Mesenchymal stem cell (in vitro differentiated cells and primary cell): ENCODE results near the gene ARL8A.
"Not testable (repeated sequence)": the region's sequence is repeated elsewhere in the genome, so short reads cannot be mapped to it uniquely, and the experiment has no call there.

Source experiments
- DNase-seq: peaks from one replicate; pipeline ENCODE4 v3.0.0-alpha.2; 2013
- H2AFZ ChIP-seq: one replicate; pipeline ENCODE4 v1.6.1; 2013; ENCODE audit warnings: low read depth, mild to moderate bottlenecking, control low read depth, inconsistent platforms, low read length, moderate library complexity
- H2AK5ac ChIP-seq: 2 replicates; pipeline ENCODE4 v1.6.1; 2013; ENCODE audit warnings: low read length, moderate library complexity, mild to moderate bottlenecking, inconsistent platforms; ENCODE audit not compliant: severe bottlenecking
- H2BK120ac ChIP-seq: one replicate; pipeline ENCODE4 v1.6.1; 2013; ENCODE audit warnings: low read depth, mild to moderate bottlenecking, inconsistent platforms, low read length, moderate library complexity
- H2BK12ac ChIP-seq, 2 experiments: one replicate each; pipeline ENCODE4 v1.6.1; 2013; ENCODE audit warnings: inconsistent platforms in 2 of 2, low read length in 2 of 2, mild to moderate bottlenecking in 2 of 2, moderate library complexity in 2 of 2, control low read depth in 1 of 2
- H2BK15ac ChIP-seq: one replicate; pipeline ENCODE4 v1.6.1; 2013; ENCODE audit warnings: mild to moderate bottlenecking, low read depth, inconsistent platforms; ENCODE audit not compliant: poor library complexity, severe bottlenecking
- H2BK5ac ChIP-seq: 2 replicates; pipeline ENCODE4 v1.6.1; 2013; ENCODE audit warnings: low read depth, mild to moderate bottlenecking, low read length, control low read depth, inconsistent platforms; ENCODE audit not compliant: poor library complexity, severe bottlenecking
- H3K14ac ChIP-seq, 2 experiments: one replicate each; pipeline ENCODE4 v1.6.1; 2013; ENCODE audit warnings: inconsistent platforms in 2 of 2, low read length in 2 of 2, control low read depth in 1 of 2, mild to moderate bottlenecking in 1 of 2, moderate library complexity in 1 of 2
- H3K18ac ChIP-seq, 2 experiments: one replicate each; pipeline ENCODE4 v1.6.1; 2013; ENCODE audit warnings: inconsistent platforms in 2 of 2, low read length in 2 of 2, control low read depth in 1 of 2, low read depth in 1 of 2, mild to moderate bottlenecking in 1 of 2
- H3K23ac ChIP-seq, 2 experiments: one replicate each; pipeline ENCODE4 v1.6.1; 2013; ENCODE audit warnings: inconsistent platforms in 2 of 2, low read length in 2 of 2, mild to moderate bottlenecking in 2 of 2, moderate library complexity in 2 of 2, control low read depth in 1 of 2
- H3K27ac ChIP-seq: 2 replicates; pipeline ENCODE4 v1.5.1; 2013; ENCODE audit warnings: mild to moderate bottlenecking, moderate library complexity, low read length, control low read depth, inconsistent platforms; ENCODE audit not compliant: poor library complexity, severe bottlenecking
- H3K27me3 ChIP-seq, 2 experiments: 2 replicates each; pipeline versions ENCODE4 v1.6.1 to v1.7.0; 2013; ENCODE audit warnings: low read length in 2 of 2, mild to moderate bottlenecking in 2 of 2, moderate library complexity in 2 of 2, control low read depth in 1 of 2, inconsistent platforms in 1 of 2; ENCODE audit not compliant: control insufficient read depth in 1 of 2, insufficient read depth in 1 of 2
- H3K36me3 ChIP-seq, 2 experiments: 2 replicates each; pipeline versions ENCODE4 v1.6.1 to v1.7.0; 2013; ENCODE audit warnings: low read length in 2 of 2, control low read depth in 1 of 2, inconsistent platforms in 1 of 2, low read depth in 1 of 2, mild to moderate bottlenecking in 1 of 2; ENCODE audit not compliant: insufficient read depth in 2 of 2, control insufficient read depth in 1 of 2
- H3K4ac ChIP-seq, 2 experiments: one replicate each; pipeline ENCODE4 v1.6.1; 2013; ENCODE audit warnings: inconsistent platforms in 2 of 2, low read length in 2 of 2, mild to moderate bottlenecking in 2 of 2, moderate library complexity in 2 of 2, control low read depth in 1 of 2, low read depth in 1 of 2
- H3K4me1 ChIP-seq: 2 replicates; pipeline ENCODE4 v1.6.1; 2013; ENCODE audit warnings: low read depth, low read length, control low read depth; ENCODE audit not compliant: control insufficient read depth, insufficient read depth
- H3K4me2 ChIP-seq: 2 replicates; pipeline ENCODE4 v1.6.1; 2013; ENCODE audit warnings: low read length, mild to moderate bottlenecking, inconsistent platforms; ENCODE audit not compliant: poor library complexity, severe bottlenecking
- H3K4me3 ChIP-seq, 2 experiments: 2 replicates each; pipeline versions ENCODE4 v1.5.1 to v1.7.0; 2013; ENCODE audit warnings: low read length in 2 of 2, mild to moderate bottlenecking in 2 of 2, control low read depth in 1 of 2, low read depth in 1 of 2; ENCODE audit not compliant: insufficient read depth in 1 of 2
- H3K79me1 ChIP-seq: replicated peaks from 2 replicates; pipeline ENCODE4 v1.6.1; 2013; ENCODE audit warnings: mild to moderate bottlenecking, control low read depth, low read length, inconsistent platforms; ENCODE audit not compliant: poor library complexity, severe bottlenecking
- H3K9ac ChIP-seq: 2 replicates; pipeline ENCODE4 v1.7.0; 2013; ENCODE audit warnings: mild to moderate bottlenecking, low read length, moderate library complexity
- H3K9me3 ChIP-seq: 2 replicates; pipeline ENCODE4 v1.7.0; 2013; ENCODE audit warnings: mild to moderate bottlenecking, low read length; ENCODE audit not compliant: control insufficient read depth
- H4K8ac ChIP-seq: one replicate; pipeline ENCODE4 v1.6.1; 2013; ENCODE audit warnings: inconsistent platforms, mild to moderate bottlenecking, low read length, moderate library complexity
- H4K91ac ChIP-seq: one replicate; pipeline ENCODE4 v1.6.1; 2013; ENCODE audit warnings: mild to moderate bottlenecking, low read length, inconsistent platforms
- WGBS: methylation state at CpG from one replicate; pipeline ENCODE4 v1.1.7; 2013; ENCODE audit warnings: mixed read lengths; 5-methylcytosine and 5-hydroxymethylcytosine counted together

Gene ARL8A

GRCh38 chr1:202167054-202167453, 22.5 kb upstream of the ARL8A start:
- H2BK12ac ChIP-seq, H3K4me3 ChIP-seq, H3K14ac ChIP-seq, H4K91ac ChIP-seq, H2BK15ac ChIP-seq, H2BK5ac ChIP-seq, H3K79me1 ChIP-seq, H3K4me1 ChIP-seq, H3K23ac ChIP-seq, H2BK120ac ChIP-seq, H2AK5ac ChIP-seq, H2AFZ ChIP-seq, H4K8ac ChIP-seq, H3K9me3 ChIP-seq, H3K36me3 ChIP-seq, DNase-seq, H3K4me2 ChIP-seq, H3K27ac ChIP-seq, H3K4ac ChIP-seq, H3K18ac ChIP-seq, H3K9ac ChIP-seq: not testable (repeated sequence)
- WGBS, result 94% methylated on average over 11 of the region's 13 CpGs
- peaks cover 8 to 44% of the 10 kb centered on the region in 2 experiments for H3K27me3 ChIP-seq

- H4K91ac ChIP-seq, result no peak overlapping the region
- no peak overlapping the region for H4K8ac ChIP-seq
- H3K23ac ChIP-seq, result no peak overlapping the region
- no peak overlapping the region for H2BK15ac ChIP-seq
- no peak overlapping the region for H3K4ac ChIP-seq
- no peak overlapping the region for H3K4me2 ChIP-seq
- H3K79me1 ChIP-seq, result no peaks in the 10 kb centered on the region
- H3K9ac ChIP-seq, result no peak overlapping the region
- H3K4me3 ChIP-seq, result no peak overlapping the region
- no peak overlapping the region for H2BK5ac ChIP-seq
- H2AK5ac ChIP-seq, result no peak overlapping the region
- no peak overlapping the region for H2BK120ac ChIP-seq
- H2BK12ac ChIP-seq, result no peak overlapping the region
- H3K18ac ChIP-seq, result no peak overlapping the region
- WGBS, result 77% methylated on average over 9 of the region's 9 CpGs
- no peak for DNase-seq
- H2AFZ ChIP-seq, result no peak overlapping the region
- no peaks in the 10 kb centered on the region for H3K9me3 ChIP-seq
- H3K14ac ChIP-seq, result peak overlapping the region in 1 of 2 experiments; percentile 58
- H3K36me3 ChIP-seq, result no peaks in the 10 kb centered on the region
- H3K27ac ChIP-seq, result no peak overlapping the region
- peaks cover 4% of the 10 kb centered on the region for H3K4me1 ChIP-seq
- H3K27me3 ChIP-seq, result peaks cover 8 to 51% of the 10 kb centered on the region in 2 experiments
These were observed 21.7 kb upstream of the ARL8A start for GRCh38 chr1:202165942-202166843.

GRCh38 chr1:202165267-202165941, 20.9 kb upstream of the ARL8A start:
- 84% methylated on average over 20 of the region's 20 CpGs for WGBS

More at GRCh38 chr1:202165267-202165941, 20.9 kb upstream of the ARL8A start:
- Histone ChIP-seq H2BK15ac (no peak overlapping the region), H3K79me1 (no peaks in the 10 kb centered on the region), H3K9me3 (no peaks in the 10 kb centered on the region), H3K4ac (no peak overlapping the region), H3K18ac (no peak overlapping the region), H4K8ac (no peak overlapping the region), H3K14ac (no peak overlapping the region), H3K23ac (no peak overlapping the region), H4K91ac (no peak overlapping the region), H2BK12ac (no peak overlapping the region), H3K4me3 (no peak overlapping the region), H3K27ac (no peak overlapping the region), H3K27me3 (peaks cover 8 to 56% of the 10 kb centered on the region in 2 experiments), H2AK5ac (no peak overlapping the region), H2BK5ac (no peak overlapping the region), H3K4me1 (peaks cover 4% of the 10 kb centered on the region), H3K36me3 (no peaks in the 10 kb centered on the region), H2AFZ (no peak overlapping the region), H2BK120ac (no peak overlapping the region), H3K4me2 (no peak overlapping the region), H3K9ac (no peak overlapping the region)
- DNase-seq, result no peak
